Skeletal muscle cell (primary cell): ENCODE data around the gene PFDN6.

Source experiments
- DNase-seq: peaks from one replicate; pipeline ENCODE4 v3.0.0-alpha.2; 2010; ENCODE audit warnings: low read depth
- H3K4me3 ChIP-seq: 2 replicates; pipeline ENCODE4 v1.5.1; 2011; ENCODE audit warnings: low read depth, mild to moderate bottlenecking, control low read depth, low read length, moderate library complexity

Gene PFDN6

GRCh38 chr6:33314943-33315792 is 25.8 kb downstream of the PFDN6 start:
- no peak for DNase-seq
- H3K4me3 ChIP-seq = peak overlapping the region; percentile 74

GRCh38 chr6:33315793-33316602 is 26.6 kb downstream of the PFDN6 start:
- no peak overlapping the region for H3K4me3 ChIP-seq

DNA sequence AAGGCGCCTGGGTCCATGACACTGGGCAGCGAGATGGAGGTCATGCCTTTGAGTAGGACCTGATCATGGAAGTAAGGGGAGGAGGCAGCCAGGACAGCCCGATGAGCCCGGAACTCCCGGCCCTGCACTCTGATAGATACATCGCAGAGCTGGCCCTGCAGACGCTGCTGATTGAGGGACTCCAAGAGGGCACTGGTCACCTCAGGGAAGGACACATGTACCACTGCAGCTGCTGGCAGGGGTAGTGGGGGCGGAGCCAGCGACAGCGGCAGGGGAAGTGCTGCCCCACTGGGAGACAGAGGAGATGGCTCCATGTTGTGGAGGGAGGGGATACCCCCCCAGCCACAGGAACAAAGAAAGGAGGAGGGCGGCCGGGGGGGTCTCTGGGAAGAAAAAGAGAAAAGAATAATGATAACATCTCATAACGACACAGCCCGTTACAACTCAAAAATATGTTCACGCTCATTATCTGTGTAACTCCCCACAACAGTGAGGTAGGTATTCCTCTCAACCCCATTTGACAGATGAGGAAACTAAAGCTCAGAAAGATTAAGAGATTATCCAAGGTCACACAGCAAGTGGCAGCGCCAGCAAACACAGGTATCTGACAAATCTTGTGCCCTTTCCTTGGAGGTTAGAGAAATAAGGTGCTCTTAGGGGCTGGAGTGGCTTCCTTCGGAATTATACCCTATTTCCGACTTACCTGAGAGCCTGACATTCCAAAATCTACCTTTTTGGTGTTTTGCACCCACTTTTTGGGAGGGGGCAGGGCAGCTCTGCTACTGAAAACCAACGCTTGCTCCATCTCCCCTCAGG is 27.4 kb downstream of the PFDN6 start:
- H3K4me3 ChIP-seq = peak overlapping the region; percentile 60
- DNase-seq = no peak

More at GRCh38 chr6:33315793-33316602, 26.6 kb downstream of the PFDN6 start:
- DNase-seq = no peak

- H3K4me3 ChIP-seq = peak overlapping the region; percentile 60
- no peak for DNase-seq
Observed at GRCh38 chr6:33317419-33317668, 27.9 kb downstream of the PFDN6 start.

DNA sequence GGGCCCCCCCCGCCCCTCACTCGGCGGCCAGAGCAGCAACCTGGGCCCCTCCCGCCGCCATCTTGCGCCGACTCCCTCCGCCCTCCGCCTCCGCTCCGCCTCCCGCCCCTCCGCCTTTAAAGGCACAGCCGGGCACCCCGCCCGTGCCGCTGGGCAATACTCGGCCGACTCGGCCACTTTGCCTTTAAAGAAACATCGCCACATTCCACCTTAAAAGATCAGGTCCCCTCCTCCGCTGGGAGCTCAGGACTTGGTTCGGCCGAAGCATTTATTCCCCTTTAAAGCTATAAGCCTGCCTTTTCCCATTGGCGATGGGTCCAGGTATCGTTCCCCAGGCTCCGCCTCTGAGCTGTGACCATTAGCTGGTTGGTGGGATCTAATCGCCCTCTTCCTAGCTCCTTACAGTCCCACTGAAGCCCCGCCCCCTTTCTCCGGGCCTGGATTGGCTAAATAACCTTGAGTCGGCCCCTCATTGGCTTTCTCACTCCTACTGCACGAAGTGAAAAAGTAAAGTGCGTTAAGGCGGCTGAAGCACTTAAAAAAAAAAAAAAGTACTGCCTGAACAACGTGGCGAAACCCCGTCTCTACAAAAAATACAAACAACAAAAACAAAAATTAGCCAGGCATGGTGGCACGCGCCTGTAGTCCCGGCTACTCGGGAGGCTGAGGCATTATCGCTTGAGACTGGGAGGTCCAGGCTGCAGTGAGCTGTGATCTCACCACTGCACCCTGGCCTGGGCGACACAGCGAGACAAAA is 28.4 kb downstream of the PFDN6 start, which contains the start of gene ZBTB22:
Gene ZBTB22 (minus strand): TSS at position 76 of the 757 bp plus-strand sequence. CDS start 828 bp downstream, outside the sequence.
- DNase-seq = peak; percentile 98
- H3K4me3 ChIP-seq = peak within 1 kb of the TSS; percentile 60

DNA sequence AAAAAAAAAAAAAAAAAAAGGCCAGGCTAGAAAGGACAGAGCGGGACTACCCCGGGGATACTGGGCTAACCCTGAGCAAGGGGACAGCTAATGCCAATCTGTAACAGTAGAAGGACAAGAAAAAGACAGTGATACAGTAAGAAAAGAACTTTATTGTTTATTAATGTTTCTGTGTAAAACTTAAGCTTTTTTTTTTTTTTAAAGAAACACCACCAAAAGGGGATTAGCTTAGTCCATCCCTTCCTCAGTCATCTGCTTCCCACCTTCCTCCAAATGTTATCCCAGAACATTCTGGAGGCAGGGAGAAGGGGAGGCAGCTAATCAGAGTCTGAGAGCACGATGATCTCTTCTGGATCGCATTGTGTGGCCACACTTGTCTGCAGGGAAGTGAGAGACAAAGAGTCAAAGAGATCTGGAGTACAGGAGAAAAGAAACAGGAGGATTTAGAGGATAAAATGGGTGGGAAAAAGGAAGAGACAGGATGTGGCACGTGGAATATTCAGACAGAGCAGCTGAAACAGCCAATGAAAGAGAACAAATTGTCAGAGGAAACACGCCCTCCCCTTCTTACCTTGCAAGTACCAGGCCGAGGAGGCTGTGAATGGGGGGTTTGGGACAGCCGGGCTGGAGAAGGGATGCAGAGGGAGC is 29.1 kb downstream of the PFDN6 start:
- H3K4me3 ChIP-seq = peak overlapping the region; percentile 60
- DNase-seq = no peak

- peak overlapping the region; percentile 24 for H3K4me3 ChIP-seq
- DNase-seq = no peak
Observed at GRCh38 chr6:33319939-33320314, 30.5 kb downstream of the PFDN6 start.

DNA sequence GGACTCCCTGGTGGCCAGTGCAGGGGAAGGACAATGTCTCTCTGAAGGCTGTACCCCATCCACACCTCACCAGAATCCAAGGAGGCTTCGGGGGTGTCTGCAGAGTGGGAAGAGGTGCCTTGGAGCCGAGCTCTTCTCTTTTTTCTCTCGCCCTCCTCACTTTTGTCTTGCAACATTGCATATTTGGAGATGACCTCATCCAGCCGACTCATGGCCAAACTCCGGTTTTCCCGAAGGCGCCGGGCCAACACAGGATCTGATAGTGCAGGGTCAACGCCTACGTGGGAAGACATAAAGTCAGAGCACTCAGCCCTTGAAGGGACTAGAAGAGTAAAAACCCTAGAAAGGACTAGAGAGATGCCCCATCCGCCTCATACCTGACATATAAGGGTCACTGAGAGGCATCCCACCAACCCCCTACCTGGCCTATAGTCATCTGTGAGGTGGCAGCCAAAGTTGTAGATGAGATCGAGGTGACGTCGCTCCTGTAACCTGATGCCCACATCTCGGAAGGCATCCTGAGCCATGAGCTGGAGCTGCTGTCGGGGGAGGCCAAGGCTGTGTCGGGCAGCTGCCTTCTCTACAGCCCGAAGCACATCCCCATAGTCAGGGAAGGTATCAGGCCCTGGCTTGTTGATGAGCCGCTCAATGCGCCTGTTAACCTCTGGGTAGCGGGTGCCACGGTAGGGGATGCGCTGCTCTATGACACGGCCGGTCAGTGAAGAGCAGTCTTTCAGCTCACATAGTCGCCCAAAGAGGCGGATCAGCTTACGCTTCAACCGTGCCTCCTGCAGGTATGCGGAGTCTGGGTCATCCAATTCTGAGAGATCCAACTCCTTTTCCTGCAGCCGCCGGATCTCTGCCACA is 31.1 kb downstream of the PFDN6 start:
- H3K4me3 ChIP-seq = peak overlapping the region; percentile 85
- peak; percentile 84 for DNase-seq

- DNase-seq = no peak
- H3K4me3 ChIP-seq = peak overlapping the region; percentile 85
Observed at GRCh38 chr6:33321227-33321626, 31.8 kb downstream of the PFDN6 start.

DNA sequence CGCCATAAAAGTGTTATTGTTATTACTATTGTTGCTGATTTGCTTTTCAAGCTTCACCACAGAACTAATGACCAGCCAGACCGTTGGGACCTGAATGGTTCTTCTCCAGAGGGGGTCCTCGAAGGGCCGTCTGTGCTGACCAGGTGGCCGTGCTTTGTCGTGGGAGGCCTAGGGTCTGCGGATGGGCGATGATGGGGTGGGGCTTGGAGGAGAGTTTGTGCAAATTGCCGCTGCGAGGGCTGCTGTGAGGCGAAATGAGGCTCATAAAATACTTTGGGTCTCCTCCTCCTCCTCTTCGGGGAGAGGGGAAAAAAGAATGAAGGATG is 34.2 kb downstream of the PFDN6 start:
- H3K4me3 ChIP-seq = peak overlapping the region; percentile 85
- DNase-seq = no peak

DNA sequence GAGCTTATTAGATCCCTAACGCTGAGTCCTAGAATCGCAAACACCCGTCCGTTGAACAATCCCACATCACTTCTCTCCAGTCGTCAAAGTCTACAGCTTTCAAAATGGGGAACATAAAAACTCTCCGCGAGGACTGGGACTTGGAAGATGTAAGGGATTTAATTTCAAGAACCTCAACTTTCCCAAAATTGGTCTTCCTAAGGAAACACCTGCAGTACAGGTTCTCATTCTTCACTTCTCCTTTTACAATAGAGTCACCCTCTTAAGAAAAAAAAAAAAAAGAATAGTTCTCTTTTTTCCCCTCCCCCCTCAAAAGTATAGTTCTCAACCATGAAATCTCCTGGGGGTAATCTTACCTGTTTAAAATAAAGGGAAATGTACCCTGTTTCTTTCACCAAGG is 34.7 kb downstream of the PFDN6 start:
- DNase-seq = no peak
- H3K4me3 ChIP-seq = no peak overlapping the region

DNA sequence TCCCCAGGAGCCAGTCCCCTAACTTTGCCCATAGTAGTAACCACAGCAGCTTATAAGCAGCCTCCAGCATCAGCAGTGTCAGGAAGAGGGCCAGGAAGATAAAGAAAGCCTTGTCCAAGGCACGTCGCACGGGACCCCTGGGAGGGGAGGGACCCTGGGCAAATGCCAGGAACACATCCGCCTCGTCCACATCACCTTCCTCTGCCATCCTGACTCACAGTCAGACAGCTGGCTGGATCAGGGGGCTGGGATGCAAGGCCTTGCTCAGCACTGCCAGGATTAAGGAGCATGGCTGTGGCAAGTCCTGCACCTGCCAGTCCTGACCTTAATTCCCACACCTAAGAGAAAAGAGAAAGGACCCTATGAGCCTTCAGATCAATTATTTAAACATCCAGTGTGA is 39.7 kb downstream of the PFDN6 start:
- H3K4me3 ChIP-seq = no peak overlapping the region
- DNase-seq = no peak

DNA sequence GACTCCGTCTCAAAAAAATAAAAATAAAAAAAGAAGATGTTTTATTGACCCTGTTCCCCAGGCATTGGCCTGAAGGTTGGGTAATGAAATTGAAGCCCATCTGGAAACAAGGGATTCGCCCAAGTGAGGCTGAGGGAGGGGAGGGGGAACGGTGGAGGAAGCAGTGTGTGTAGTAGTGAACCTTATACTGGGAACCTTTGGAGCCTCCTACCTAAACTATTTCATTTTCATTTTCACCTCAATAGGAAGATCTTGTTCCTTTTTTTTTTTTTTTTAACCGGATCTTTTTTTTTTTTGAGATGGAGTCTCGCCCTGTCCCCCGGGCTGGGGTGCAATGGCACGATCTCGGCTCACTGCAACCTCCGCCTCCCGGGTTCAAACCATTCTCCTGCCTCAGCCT is 41.3 kb downstream of the PFDN6 start:
- H3K4me3 ChIP-seq = no peak overlapping the region
- DNase-seq = no peak

DNA sequence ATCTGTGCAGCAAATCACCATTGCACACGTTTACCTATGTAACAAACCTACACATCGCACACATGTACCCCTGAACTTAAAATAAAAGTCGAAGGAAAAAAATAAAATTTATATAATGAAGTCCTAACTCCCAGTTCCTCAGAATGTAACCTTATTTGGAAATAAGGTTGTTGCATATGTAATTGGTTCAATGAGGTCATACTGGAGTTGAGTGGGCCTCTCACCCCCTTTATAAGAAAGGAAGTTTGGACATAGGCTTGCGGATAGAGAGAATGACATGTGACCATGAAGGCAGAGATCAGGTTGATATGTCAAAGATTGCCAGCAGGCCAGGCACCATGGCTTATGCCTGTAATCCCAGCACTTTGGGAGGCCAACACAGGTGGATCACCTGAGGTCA is 44.3 kb downstream of the PFDN6 start:
- H3K4me3 ChIP-seq = no peak overlapping the region
- DNase-seq = no peak

GRCh38 chr6:33335916-33336315 is 46.5 kb downstream of the PFDN6 start:
- H3K4me3 ChIP-seq = no peak overlapping the region
- DNase-seq = no peak

GRCh38 chr6:33336495-33336894 is 47.1 kb downstream of the PFDN6 start:
- H3K4me3 ChIP-seq = no peak overlapping the region
- no peak for DNase-seq

GRCh38 chr6:33339193-33339592 is 49.8 kb downstream of the PFDN6 start:
- no peak for DNase-seq

More at GRCh38 chr6:33339193-33339592, 49.8 kb downstream of the PFDN6 start:
- H3K4me3 ChIP-seq = no peak overlapping the region
